Stimulated activated naive CD4-positive, alpha-beta T cell (primary cell): ENCODE results near the gene EFCAB14.
"Not testable (repeated sequence)": the region's sequence is repeated elsewhere in the genome, so short reads cannot be mapped to it uniquely, and the experiment has no call there.

Experiments used
- DNase-seq, 6 experiments: peaks; one replicate each; lab custom pipeline; 2025; lab: John Stamatoyannopoulos, UW

EFCAB14 gene

GRCh38 chr1:46718727-46719622 is at the start of gene EFCAB14:
EFCAB14 (minus strand) TSS chr1:46719114; CDS start chr1:46718087, 1,027 bp downstream.
- peak; percentile 98 to 99 (median 98) for DNase-seq

GRCh38 chr1:46768445-46768844 is 49.5 kb upstream of the EFCAB14 start:
- no peak for DNase-seq

- no peak for DNase-seq
These were observed 48.9 kb upstream of the EFCAB14 start for GRCh38 chr1:46767649-46768282.

GRCh38 chr1:46764402-46764801 is 45.5 kb upstream of the EFCAB14 start:
- DNase-seq: no peak

GRCh38 chr1:46761740-46762139 is 42.8 kb upstream of the EFCAB14 start:
- DNase-seq: no peak

GRCh38 chr1:46760558-46761166 is 41.7 kb upstream of the EFCAB14 start:
- no peak for DNase-seq

GRCh38 chr1:46757956-46758528 is 39.1 kb upstream of the EFCAB14 start:
- DNase-seq: no peak

GRCh38 chr1:46757247-46757955 is 38.5 kb upstream of the EFCAB14 start:
- DNase-seq: no peak

GRCh38 chr1:46755121-46755520 is 36.2 kb upstream of the EFCAB14 start:
- DNase-seq: no peak

GRCh38 chr1:46754707-46755106 is 35.8 kb upstream of the EFCAB14 start:
- not testable (repeated sequence) for DNase-seq

GRCh38 chr1:46753985-46754384 is 35.1 kb upstream of the EFCAB14 start:
- DNase-seq: no peak

- DNase-seq: no peak
These were observed 31.0 kb upstream of the EFCAB14 start for GRCh38 chr1:46749921-46750404.

GRCh38 chr1:46749404-46749803 is 30.5 kb upstream of the EFCAB14 start:
- no peak for DNase-seq

- no peak for DNase-seq
These were observed 28.9 kb upstream of the EFCAB14 start for GRCh38 chr1:46747683-46748288.

- no peak for DNase-seq
These were observed 23.2 kb upstream of the EFCAB14 start for GRCh38 chr1:46742069-46742468.

- DNase-seq: peak in 2 of 6 experiments; percentile 17
These were observed 16.9 kb upstream of the EFCAB14 start for GRCh38 chr1:46735708-46736324.

- DNase-seq: not testable (repeated sequence)
These were observed 9.5 kb upstream of the EFCAB14 start for GRCh38 chr1:46728327-46728873.

GRCh38 chr1:46725736-46726108 is 6.8 kb upstream of the EFCAB14 start:
- DNase-seq: no peak

GRCh38 chr1:46724991-46725735 is 6.2 kb upstream of the EFCAB14 start:
- DNase-seq: peak; percentile 37 to 71 (median 54)

- no peak for DNase-seq
These were observed 5.0 kb upstream of the EFCAB14 start for GRCh38 chr1:46723901-46724300.
